LNCAP (cell line): ENCODE measurements around the gene ATP2A3.

Experiments
- TF ChIP-seq, protein P1 (sequence below): fragments of 450-650 bp; IDR thresholded peaks from 2 replicates; pipeline ENCODE4 v1.5.1; 2017; ENCODE audit warnings: mild to moderate bottlenecking

The ATP2A3 gene

DNA sequence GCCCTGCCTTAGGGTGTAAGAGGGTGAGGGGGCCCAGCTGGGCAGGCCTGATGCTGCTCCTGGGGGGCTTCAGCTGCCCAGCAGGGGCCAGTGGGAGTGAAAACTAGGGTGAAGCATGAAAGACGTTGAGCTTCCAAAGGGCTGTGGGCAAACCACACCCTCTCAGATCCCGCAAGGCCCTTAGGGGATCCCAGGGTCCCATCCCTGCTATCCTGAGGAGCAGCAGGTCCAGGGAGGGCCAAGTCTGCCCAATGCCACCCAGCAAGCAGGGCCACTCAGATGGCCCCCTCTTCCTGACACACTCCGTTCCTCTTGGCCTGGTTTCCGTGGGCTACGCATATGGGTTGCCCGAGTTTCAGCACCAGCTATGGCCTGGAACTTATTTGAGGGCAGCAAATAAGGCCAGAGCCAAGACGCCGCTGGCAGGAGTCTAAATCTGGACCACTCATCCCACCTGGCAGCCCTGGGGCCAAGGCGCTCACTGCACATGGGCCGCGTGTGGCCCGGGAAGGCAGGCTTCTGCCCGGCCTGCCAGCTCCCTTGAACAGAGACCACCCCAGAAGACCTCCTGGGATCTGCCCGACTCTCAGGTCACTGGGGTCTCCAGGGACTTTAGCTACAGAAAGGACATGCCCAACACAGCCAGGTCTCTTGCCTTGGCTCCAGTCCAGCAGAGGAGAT, 4.2 kb downstream of the ATP2A3 start:
- TF ChIP-seq, protein P1, sequence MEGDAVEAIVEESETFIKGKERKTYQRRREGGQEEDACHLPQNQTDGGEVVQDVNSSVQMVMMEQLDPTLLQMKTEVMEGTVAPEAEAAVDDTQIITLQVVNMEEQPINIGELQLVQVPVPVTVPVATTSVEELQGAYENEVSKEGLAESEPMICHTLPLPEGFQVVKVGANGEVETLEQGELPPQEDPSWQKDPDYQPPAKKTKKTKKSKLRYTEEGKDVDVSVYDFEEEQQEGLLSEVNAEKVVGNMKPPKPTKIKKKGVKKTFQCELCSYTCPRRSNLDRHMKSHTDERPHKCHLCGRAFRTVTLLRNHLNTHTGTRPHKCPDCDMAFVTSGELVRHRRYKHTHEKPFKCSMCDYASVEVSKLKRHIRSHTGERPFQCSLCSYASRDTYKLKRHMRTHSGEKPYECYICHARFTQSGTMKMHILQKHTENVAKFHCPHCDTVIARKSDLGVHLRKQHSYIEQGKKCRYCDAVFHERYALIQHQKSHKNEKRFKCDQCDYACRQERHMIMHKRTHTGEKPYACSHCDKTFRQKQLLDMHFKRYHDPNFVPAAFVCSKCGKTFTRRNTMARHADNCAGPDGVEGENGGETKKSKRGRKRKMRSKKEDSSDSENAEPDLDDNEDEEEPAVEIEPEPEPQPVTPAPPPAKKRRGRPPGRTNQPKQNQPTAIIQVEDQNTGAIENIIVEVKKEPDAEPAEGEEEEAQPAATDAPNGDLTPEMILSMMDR, result no peak

DNA sequence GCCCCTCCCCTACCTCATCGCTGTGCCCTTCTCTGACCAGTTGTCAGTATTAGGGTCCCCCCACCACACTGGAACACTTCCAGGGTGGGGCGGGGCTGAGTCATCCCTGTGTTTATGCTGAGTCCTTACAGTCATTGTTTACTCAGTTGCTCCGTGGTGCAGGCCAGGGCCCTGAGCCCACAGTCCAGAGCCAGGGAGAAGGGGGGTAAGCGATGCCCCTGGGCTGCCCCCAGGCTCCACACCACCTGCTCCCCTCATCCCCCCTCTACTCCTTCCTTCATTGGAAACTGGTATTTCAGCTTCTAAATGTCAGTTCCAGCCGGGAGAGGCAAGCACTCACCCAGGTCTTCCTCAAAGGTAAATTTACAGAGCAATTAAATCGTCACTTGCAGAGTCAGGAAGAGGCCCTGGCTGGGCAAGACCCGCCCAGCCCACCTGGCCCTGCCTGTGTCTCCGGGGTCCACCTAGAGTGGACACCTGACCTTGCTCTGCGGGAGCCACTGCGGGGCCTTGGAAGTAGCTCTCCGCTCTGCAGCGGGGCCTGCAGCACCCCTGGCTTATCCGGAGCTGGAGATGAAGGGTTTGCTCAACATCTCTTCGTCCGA, 4.8 kb downstream of the ATP2A3 start:
- TF ChIP-seq, protein P1, result no peak

GRCh38 chr17:3957735-3958599, 6.3 kb downstream of the ATP2A3 start:
- TF ChIP-seq, protein P1, result no peak

- TF ChIP-seq, protein P1, result no peak
These were observed 7.3 kb downstream of the ATP2A3 start for GRCh38 chr17:3956983-3957382.

DNA sequence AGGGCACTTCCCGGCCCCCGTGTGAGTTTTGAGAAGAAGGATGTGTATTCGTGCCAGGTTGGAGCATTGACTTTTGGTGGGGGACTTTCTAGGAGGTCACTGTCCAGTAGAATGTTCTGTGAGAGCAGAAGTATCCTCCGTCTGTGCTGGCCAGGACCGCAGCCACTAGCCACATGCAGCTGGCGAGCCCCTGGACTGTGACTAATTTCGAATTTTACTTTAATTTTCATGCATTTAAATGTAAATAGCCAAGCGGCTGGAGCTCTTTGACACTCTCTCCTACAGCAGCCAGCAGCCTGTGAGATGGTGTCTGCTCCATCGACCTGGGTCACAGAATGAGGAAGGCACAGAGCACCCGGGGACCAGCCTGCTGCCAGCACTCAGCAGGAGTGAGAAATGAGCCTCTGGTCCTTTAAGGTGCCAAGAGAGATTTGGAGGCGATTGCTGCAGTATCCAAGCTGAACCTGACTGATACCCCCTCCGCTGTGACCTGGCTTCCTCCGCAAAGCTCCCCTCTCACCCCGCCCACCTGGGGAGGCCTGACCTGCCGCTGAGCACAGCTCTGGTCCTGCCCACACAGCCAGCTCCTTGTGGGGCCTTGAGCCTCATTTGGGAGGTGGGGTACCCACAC, 7.8 kb downstream of the ATP2A3 start:
- TF ChIP-seq, protein P1, result no peak

GRCh38 chr17:3955673-3955988, 8.6 kb downstream of the ATP2A3 start:
- TF ChIP-seq, protein P1, result no peak

- TF ChIP-seq, protein P1, result no peak
These were observed 9.1 kb downstream of the ATP2A3 start for GRCh38 chr17:3954976-3955672.
